Measurements from ENCODE around the gene PCP4. TPM values are rescaled to one million over a fixed set of nuclear protein-coding genes. Genes with fewer than 3 reads are reported as not detected.

The PCP4 gene
- total and polyA plus RNA-seq, 4 donors: 0.20 TPM; not detected in 3

GRCh38 chr21:39837861-39838359, 29.3 kb upstream of the PCP4 start:
- DNase-seq (ENCODE audit: low spot score): no peak
- H3K36me3 ChIP-seq (ENCODE audit: control insufficient read depth in 4 of 4, insufficient read depth in 3 of 4, low read depth in 1 of 4, low read length in 3 of 4): no peaks in the 10 kb centered on the region
- no peak overlapping the region for H3K9ac ChIP-seq (ENCODE audit: low read depth in 1 of 2, low read length in 2 of 2)
- WGBS: 45% methylated on average over 4 of the region's 4 CpGs
- no peaks in the 10 kb centered on the region for H3K9me3 ChIP-seq (ENCODE audit: control insufficient read depth in 4 of 4, low read length in 3 of 4)
- H3K4me1 ChIP-seq (ENCODE audit: control insufficient read depth in 4 of 4, insufficient read depth in 4 of 4, low read length in 3 of 4): no peaks in the 10 kb centered on the region
- H3K27ac ChIP-seq (ENCODE audit: low read depth in 1 of 2, low read length in 2 of 2): no peak overlapping the region
- H3K4me3 ChIP-seq (ENCODE audit: low read depth in 1 of 3, low read length in 3 of 3): no peak overlapping the region
- TF ChIP-seq RXRA (IDR thresholded peaks at IDR 0.05) (no peak), NR2F2 (IDR thresholded peaks at IDR 0.05) (no peak), MAX (IDR thresholded peaks at IDR 0.05) (no peak), YY1 (IDR thresholded peaks at IDR 0.05) (no peak), REST (IDR thresholded peaks at IDR 0.05) (no peak), FOXA1 (IDR thresholded peaks at IDR 0.05) (no peak), HNF4G (IDR thresholded peaks at IDR 0.05) (no peak), EGR1 (IDR thresholded peaks at IDR 0.05; ENCODE audit: low read depth in 2 of 2) (no peak), JUND (IDR thresholded peaks at IDR 0.05) (no peak), ZBTB33 (IDR thresholded peaks at IDR 0.05) (no peak), SP1 (IDR thresholded peaks at IDR 0.05) (no peak), CTCF (IDR thresholded peaks at IDR 0.05; ENCODE audit: low read depth, low read length, missing input control) (no peak), RAD21 (IDR thresholded peaks at IDR 0.05) (no peak), TAF1 (conservative IDR thresholded peaks at IDR 0.05) (no peak), HNF4A (conservative IDR thresholded peaks at IDR 0.05) (no peak), GABPA (IDR thresholded peaks at IDR 0.05 in 1 of 2, conservative IDR thresholded peaks at IDR 0.05 in 1 of 2) (no peak), ATF3 (IDR thresholded peaks at IDR 0.05) (no peak), FOXA2 (IDR thresholded peaks at IDR 0.05) (no peak)
- peaks cover 0 to 15% (median 0%) of the 10 kb centered on the region in 4 donors for H3K27me3 ChIP-seq (ENCODE audit: control insufficient read depth in 4 of 4, insufficient read depth in 4 of 4, low read length in 3 of 4)
